ENCODE measurements around the gene FNDC11. TPM values are rescaled to one million over a fixed set of nuclear protein-coding genes. Genes with fewer than 3 reads are reported as not detected.
"Not testable (repeated sequence)": the region's sequence is repeated elsewhere in the genome, so short reads cannot be mapped to it uniquely, and the experiment has no call there.

Gene FNDC11
- polyA plus RNA-seq, 5 donors = 0.66 to 0.91 (median 0.71) TPM

DNA sequence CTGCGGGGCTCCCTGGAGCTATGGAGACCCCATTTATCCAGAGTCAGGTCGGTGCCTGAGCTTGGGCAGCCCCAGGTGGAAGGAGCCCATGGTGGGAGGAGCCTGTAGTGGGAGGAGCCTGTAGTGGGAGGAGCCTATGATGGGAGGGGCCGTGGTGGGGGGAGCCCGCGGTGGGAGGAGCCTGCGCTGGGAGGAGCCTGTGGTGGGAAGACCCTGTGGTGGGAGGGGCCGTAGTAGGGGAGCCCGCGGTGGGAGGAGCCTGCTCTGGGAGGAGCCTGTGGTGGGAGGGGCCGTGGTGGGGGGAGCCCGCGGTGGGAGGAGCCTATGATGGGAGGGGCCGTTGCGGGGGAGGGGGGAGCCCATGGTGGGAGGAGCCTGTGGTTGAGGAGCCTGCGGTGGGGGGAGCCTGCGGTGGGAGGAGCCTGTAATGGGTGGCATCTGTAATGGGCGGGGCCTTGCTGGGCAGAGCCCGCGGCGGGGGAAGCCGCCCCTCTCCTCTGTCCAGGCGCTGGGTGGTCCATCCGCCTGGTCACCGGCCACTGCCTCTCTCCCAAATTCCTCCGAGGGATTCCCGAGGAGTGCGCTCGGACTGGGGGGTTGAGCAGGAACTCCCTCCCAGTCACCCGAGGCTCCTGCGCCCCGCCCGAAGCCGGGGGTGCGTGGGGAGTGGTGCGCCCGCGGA lies 567 bp upstream of the FNDC11 start:
- peak; percentile 50 to 61 for DNase-seq

GRCh38 chr20:63554361-63555278 lies 661 bp downstream of the FNDC11 start:
- DNase-seq = no peak

GRCh38 chr20:63555661-63556381 lies 1.9 kb downstream of the FNDC11 start:
- DNase-seq = no peak

DNA sequence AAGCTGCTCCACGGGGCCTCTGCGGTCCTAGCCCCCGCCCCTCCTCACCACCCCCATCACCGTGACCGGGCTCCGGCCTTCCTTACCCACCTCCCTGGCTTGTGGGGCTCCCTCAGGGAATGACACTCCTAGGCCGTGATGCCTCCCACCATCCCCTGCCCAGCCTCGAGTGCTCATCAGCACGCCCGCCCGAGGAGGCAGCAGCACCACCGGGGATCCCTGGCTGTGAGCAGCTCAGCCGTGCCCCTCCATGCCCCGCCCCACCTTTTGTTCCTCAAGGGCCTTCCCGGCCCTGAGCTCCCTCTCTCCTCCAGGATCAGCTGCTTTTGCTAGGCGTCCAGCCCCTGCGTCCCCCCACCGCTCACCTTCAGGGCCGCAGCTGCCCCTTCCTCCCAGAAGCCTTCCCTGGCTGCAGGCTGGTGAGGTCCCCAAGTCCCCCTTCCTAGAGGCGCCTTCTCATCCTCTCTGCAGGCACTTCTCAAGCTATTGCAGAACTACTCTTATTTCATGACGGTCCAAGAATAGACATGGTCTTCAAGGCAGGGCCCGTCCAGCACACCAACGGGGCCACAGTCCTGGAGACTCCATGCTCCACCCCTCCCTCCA lies 3.0 kb downstream of the FNDC11 start:
- DNase-seq = no peak

- DNase-seq = no peak
Measured at GRCh38 chr20:63557481-63557891, 3.5 kb downstream of the FNDC11 start.

DNA sequence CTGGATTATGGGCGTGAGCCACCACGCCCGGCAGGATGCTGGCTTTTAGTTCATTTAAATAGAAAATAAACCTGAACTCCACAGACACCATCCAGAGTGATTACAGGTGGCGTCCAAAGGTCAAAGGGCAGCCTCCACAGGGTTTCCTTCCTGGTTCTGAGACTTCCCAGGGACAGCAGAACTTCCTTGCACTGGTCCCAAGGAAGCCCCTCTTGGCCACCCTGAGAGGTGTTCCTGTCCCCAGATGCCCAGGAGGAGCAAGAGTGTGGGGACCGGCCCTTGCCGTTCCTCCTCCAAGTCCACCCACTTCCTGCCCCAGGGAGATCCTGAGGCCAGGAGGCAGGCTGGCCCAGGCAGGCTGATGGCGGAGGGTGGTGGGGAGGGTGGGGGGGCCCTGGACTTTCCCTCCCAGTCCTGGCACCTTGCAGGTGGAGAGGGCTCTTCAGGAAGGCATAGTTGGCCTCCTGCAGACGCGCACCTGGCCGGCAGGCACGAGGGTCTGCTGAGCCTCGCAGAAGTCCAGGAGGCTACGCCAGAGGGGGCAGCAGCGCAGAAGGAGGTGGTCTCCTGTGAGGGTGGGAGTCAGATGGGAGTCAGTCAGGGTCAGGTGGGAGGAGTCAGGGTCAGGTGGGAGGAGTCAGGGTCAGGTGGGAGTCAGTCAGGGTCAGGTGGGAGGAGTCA lies 5.0 kb downstream of the FNDC11 start:
- no peak for DNase-seq

DNA sequence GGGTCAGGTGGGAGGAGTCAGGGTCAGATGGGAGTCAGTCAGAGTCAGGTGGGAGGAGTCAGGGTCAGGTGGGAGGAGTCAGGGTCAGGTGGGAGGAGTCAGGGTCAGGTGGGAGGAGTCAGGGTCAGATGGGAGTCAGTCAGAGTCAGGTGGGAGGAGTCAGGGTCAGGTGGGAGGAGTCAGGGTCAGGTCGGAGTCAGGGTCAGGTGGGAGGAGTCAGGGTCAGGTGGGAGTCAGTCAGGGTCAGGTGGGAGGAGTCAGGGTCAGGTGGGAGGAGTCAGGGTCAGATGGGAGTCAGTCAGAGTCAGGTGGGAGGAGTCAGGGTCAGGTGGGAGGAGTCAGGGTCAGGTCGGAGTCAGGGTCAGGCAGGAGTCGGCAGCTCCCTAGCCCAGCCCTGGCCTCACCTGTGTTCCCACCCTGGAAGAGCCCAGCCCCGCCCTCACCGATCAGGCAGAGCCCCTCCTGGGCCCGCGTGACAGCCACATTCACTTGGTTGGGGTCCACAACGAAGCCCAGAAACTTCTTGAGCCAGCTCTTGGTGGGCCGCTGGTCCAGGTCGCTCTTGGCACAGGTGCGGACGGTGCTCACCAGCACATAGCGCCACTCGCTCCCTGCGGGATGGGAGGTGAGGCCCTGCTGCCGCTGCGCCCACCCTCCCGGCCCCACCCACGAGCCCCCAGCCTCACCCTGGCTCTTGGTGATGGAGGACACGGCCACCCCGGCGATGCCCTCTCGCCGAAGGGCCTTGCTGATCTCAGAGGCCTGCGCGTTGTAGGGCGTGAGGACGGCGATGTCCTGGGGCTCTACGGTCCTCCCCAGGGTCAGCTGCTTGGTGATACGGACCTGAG lies 5.8 kb downstream of the FNDC11 start:
- not testable (repeated sequence) for DNase-seq

- no peak for DNase-seq
Measured at GRCh38 chr20:63560333-63560805, 6.4 kb downstream of the FNDC11 start.

DNA sequence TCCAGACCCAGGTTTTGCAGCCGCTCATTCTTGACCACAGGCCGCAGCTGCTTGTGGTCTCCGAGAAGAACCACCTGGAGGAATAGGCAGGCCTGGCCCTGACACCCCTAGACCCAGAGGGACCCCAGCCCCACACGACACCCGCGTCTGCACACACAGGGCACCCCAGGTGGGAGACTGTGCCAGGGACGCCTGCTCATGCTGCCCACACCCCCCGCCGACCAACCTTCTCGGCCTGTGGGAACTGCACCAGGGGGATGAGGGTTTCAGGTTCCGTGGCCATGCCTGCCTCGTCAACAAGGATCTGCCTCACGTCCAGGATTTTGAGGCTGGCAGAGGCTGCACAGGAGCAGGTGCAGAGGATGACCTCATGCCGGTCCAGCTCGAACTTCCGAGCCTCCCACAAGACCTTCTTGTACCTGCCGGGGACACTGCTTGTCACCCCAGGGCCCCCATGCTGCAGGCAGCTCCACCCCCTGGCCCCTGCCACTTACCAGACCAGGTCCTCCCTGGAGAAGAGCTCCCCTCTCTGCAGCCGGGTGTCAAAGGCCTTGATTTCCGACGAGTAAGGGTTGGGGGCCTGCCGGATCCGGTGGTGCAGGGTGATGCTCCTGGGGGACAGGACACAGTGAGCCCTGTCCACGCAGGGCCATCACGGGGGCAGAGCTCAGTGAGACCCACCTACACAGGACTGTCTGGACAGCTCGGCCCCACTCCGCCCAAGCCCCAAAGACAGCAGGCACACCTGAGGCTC lies 7.1 kb downstream of the FNDC11 start:
- DNase-seq = no peak

- DNase-seq = no peak
Measured at GRCh38 chr20:63561624-63562396, 7.9 kb downstream of the FNDC11 start.

- DNase-seq = no peak
Measured at GRCh38 chr20:63562461-63563224, 8.7 kb downstream of the FNDC11 start.

GRCh38 chr20:63563225-63563935 lies 9.4 kb downstream of the FNDC11 start:
- DNase-seq = no peak

GRCh38 chr20:63564036-63564810 lies 10.3 kb downstream of the FNDC11 start:
- DNase-seq = no peak

DNA sequence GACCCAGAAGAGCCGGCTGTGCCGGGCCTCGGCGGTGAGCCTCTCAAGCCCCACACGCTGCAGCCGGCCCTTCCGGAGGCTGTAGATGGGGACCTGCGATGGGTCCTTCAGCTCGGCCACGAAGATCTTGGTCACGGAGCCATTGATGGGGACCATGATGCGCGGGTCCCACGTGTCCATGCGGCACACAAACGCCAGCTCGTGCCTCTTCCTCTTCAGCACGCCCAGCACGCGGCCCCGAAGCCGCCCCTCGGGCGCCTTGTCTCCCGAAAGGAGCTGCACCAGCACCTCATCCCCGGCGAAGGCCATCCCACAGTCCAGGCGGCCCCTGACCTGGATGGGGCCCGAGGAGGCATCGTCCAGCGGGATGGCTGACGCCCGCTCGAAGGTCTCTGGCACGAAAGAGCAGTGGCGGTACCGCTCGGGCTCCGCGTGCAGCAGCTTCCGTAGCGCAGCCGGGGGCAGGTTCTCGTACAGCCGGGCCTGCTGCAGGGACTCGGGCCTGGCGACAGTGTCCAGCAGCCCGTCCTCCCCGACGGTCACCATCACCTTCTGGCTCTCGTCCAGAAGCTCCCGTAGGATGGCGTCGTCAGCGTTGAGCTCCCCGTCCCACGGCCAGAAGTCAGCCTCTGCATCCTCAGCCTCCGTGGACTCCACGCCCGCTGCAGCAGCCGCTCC lies 11.2 kb downstream of the FNDC11 start:
- no peak for DNase-seq

- no peak for DNase-seq
Measured at GRCh38 chr20:63565699-63566335, 11.9 kb downstream of the FNDC11 start.

All from right lung (tissue), 5 donors.